Measurements from ENCODE around the gene TGFBR2.
A peak's percentile ranks its signal among the peaks of the same experiment; 100 is the strongest.
"Not testable (repeated sequence)": the region's sequence is repeated elsewhere in the genome, so short reads cannot be mapped to it uniquely, and the experiment has no call there.

The TGFBR2 gene

DNA sequence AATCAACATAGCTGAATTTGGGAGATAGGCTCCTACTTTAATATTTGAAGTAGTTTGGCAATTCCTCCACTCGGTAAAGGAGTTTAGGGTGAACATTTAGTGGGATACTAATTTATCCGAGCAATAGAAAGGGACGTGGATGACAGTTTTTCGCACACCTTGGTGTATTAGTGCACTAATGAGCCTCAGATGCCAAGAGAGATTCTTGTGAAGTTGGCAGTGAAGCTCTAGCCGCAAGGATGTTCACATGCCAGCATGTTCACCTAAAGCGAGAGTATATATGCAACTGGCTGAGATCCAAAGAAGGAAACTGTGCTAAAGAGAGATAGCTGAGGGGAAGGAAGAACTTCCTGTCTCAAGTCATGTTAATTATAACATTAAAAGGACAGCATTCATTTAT lies 58.5 kb downstream of the TGFBR2 start:
- Mint-ChIP-seq H3K4me1 (peaks cover 64% of the 10 kb centered on the region), H3K27ac (peak overlapping the region; percentile 95), H3K9me3 (no peaks in the 10 kb centered on the region)

DNA sequence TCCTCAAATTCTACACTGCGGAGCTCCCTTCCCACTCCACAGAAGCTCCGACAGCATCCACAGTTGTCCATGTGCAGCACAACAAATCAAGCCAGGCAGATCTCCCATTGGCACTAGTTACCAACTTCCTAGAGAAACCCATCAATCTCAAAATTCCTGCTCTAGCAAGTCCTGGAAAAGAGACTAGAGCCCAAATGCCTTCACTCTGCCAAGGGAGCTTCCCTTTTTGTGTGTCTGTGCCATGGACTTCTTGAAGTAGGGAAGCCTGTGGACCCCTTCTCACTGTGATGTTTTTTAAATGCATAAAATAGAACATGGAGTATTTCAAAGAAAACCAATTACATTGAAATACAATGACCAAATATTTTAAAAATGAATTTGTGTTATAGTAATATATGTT lies 59.1 kb downstream of the TGFBR2 start:
- H3K36me3 Mint-ChIP-seq (ENCODE audit: low read depth) = peaks cover 18% of the 10 kb centered on the region
- H3K4me1 Mint-ChIP-seq = peaks cover 63% of the 10 kb centered on the region
- H3K27ac Mint-ChIP-seq = peak overlapping the region; percentile 83

More for the DNA sequence above, 58.5 kb downstream of the TGFBR2 start:
- H3K4me3 Mint-ChIP-seq = no peak overlapping the region
- no peaks in the 10 kb centered on the region for H3K27me3 Mint-ChIP-seq (ENCODE audit: low read depth, poor library complexity)
- peaks cover 13% of the 10 kb centered on the region for H3K36me3 Mint-ChIP-seq (ENCODE audit: low read depth)
- no peak for DNase-seq
- TF ChIP-seq, protein P1, sequence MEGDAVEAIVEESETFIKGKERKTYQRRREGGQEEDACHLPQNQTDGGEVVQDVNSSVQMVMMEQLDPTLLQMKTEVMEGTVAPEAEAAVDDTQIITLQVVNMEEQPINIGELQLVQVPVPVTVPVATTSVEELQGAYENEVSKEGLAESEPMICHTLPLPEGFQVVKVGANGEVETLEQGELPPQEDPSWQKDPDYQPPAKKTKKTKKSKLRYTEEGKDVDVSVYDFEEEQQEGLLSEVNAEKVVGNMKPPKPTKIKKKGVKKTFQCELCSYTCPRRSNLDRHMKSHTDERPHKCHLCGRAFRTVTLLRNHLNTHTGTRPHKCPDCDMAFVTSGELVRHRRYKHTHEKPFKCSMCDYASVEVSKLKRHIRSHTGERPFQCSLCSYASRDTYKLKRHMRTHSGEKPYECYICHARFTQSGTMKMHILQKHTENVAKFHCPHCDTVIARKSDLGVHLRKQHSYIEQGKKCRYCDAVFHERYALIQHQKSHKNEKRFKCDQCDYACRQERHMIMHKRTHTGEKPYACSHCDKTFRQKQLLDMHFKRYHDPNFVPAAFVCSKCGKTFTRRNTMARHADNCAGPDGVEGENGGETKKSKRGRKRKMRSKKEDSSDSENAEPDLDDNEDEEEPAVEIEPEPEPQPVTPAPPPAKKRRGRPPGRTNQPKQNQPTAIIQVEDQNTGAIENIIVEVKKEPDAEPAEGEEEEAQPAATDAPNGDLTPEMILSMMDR (IDR thresholded peaks at IDR 0.05) = no peak

GRCh38 chr3:30666572-30667279 lies 60.3 kb downstream of the TGFBR2 start:
- H3K4me3 Mint-ChIP-seq = no peak overlapping the region
- H3K9me3 Mint-ChIP-seq = no peaks in the 10 kb centered on the region
- H3K4me1 Mint-ChIP-seq = peaks cover 52% of the 10 kb centered on the region

More for the DNA sequence above, 59.1 kb downstream of the TGFBR2 start:
- Mint-ChIP-seq H3K9me3 (no peaks in the 10 kb centered on the region), H3K4me3 (no peak overlapping the region), H3K27me3 (ENCODE audit: low read depth, poor library complexity) (peaks cover 3% of the 10 kb centered on the region)
- TF ChIP-seq, protein P1 (IDR thresholded peaks at IDR 0.05) = no peak
- DNase-seq = no peak

GRCh38 chr3:30667280-30667651 lies 60.9 kb downstream of the TGFBR2 start:
- H3K36me3 Mint-ChIP-seq (ENCODE audit: low read depth) = peaks cover 35% of the 10 kb centered on the region
- DNase-seq = no peak
- no peaks in the 10 kb centered on the region for H3K9me3 Mint-ChIP-seq
- no peak overlapping the region for H3K4me3 Mint-ChIP-seq
- H3K4me1 Mint-ChIP-seq = peaks cover 51% of the 10 kb centered on the region
- H3K27me3 Mint-ChIP-seq (ENCODE audit: low read depth, poor library complexity) = peaks cover 3% of the 10 kb centered on the region
- no peak overlapping the region for H3K27ac Mint-ChIP-seq
- TF ChIP-seq, protein P1 (IDR thresholded peaks at IDR 0.05) = no peak

More at GRCh38 chr3:30666572-30667279, 60.3 kb downstream of the TGFBR2 start:
- peaks cover 30% of the 10 kb centered on the region for H3K36me3 Mint-ChIP-seq (ENCODE audit: low read depth)
- peak overlapping the region; percentile 36 for H3K27ac Mint-ChIP-seq
- TF ChIP-seq, protein P1 (IDR thresholded peaks at IDR 0.05) = no peak
- DNase-seq = no peak
- H3K27me3 Mint-ChIP-seq (ENCODE audit: low read depth, poor library complexity) = peaks cover 3% of the 10 kb centered on the region

GRCh38 chr3:30668051-30668609 lies 61.7 kb downstream of the TGFBR2 start:
- H3K27ac Mint-ChIP-seq = peak overlapping the region; percentile 5
- TF ChIP-seq, protein P1 (IDR thresholded peaks at IDR 0.05) = no peak
- peaks cover 42% of the 10 kb centered on the region for H3K36me3 Mint-ChIP-seq (ENCODE audit: low read depth)
- H3K27me3 Mint-ChIP-seq (ENCODE audit: low read depth, poor library complexity) = peaks cover 3% of the 10 kb centered on the region
- H3K4me3 Mint-ChIP-seq = no peak overlapping the region
- H3K9me3 Mint-ChIP-seq = no peaks in the 10 kb centered on the region
- DNase-seq = no peak
- peaks cover 51% of the 10 kb centered on the region for H3K4me1 Mint-ChIP-seq

DNA sequence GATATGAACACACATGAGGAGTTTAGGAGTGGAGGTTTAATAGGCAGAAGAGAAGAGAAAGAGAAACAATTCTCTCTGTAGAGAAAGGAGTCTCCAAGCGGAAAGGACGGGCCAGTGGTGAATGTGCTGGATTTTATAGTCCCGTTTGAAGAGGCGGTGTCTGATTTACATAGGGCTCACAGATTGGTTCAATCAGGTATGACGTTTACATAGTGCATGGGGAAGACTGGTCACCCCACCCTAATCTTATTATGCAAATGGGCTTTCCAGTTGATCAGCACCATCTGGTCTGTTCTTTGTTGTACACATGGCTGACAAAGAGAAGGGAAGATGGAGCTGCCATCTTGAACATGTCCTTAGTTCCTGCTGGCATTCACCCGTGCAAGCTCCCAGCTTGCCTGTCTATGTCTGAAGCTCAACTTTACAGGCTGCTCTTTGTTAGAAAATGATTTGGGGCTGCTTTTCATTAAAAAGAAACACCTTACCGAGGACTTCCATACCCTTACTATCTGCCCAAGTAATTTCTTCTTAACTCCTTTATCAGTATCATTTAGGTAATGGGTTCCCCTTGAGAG lies 63.0 kb downstream of the TGFBR2 start:
- H3K4me1 Mint-ChIP-seq = peaks cover 39% of the 10 kb centered on the region
- not testable (repeated sequence) for DNase-seq; H3K4me3 Mint-ChIP-seq; H3K27ac Mint-ChIP-seq; H3K9me3 Mint-ChIP-seq; H3K27me3 Mint-ChIP-seq (ENCODE audit: low read depth, poor library complexity)
- peaks cover 52% of the 10 kb centered on the region for H3K36me3 Mint-ChIP-seq (ENCODE audit: low read depth)

All from nephron progenitor cell (in vitro differentiated cells).